ENCODE data around the gene RAB29.
"Not testable (repeated sequence)": the region's sequence is repeated elsewhere in the genome, so short reads cannot be mapped to it uniquely, and the experiment has no call there.

The RAB29 gene

GRCh38 chr1:205760606-205761005 lies 14.7 kb downstream of the RAB29 start:
- no peak for DNase-seq

- no peak for DNase-seq
Measured at GRCh38 chr1:205756552-205756951, 18.7 kb downstream of the RAB29 start.

DNA sequence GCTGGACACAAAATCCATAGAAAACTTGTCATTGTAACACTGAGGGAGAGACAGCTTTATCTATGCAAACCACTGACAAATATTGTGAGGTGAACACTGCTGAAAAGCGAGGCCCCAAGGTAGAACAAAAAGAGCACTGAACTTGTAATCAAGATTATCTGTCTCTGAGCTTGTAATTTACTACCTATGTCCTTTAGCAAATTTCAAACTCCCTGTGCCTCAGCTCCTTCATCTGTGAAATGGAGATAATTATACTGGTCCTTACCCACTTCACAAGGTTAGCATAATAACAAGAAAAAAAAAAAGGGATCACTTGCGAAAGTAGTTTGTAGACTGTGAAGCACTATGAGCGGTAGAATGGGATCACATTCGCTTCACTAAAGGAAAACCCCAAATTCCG lies 20.4 kb downstream of the RAB29 start:
- no peak for DNase-seq

GRCh38 chr1:205751036-205751651 lies 24.1 kb downstream of the RAB29 start:
- no peak for DNase-seq

GRCh38 chr1:205750138-205751035 lies 24.9 kb downstream of the RAB29 start, which contains the start of gene NUCKS1:
Gene NUCKS1 (minus strand): TSS chr1:205750182. CDS start chr1:205749973, 209 bp downstream.
- DNase-seq, result peak; percentile 100

DNA sequence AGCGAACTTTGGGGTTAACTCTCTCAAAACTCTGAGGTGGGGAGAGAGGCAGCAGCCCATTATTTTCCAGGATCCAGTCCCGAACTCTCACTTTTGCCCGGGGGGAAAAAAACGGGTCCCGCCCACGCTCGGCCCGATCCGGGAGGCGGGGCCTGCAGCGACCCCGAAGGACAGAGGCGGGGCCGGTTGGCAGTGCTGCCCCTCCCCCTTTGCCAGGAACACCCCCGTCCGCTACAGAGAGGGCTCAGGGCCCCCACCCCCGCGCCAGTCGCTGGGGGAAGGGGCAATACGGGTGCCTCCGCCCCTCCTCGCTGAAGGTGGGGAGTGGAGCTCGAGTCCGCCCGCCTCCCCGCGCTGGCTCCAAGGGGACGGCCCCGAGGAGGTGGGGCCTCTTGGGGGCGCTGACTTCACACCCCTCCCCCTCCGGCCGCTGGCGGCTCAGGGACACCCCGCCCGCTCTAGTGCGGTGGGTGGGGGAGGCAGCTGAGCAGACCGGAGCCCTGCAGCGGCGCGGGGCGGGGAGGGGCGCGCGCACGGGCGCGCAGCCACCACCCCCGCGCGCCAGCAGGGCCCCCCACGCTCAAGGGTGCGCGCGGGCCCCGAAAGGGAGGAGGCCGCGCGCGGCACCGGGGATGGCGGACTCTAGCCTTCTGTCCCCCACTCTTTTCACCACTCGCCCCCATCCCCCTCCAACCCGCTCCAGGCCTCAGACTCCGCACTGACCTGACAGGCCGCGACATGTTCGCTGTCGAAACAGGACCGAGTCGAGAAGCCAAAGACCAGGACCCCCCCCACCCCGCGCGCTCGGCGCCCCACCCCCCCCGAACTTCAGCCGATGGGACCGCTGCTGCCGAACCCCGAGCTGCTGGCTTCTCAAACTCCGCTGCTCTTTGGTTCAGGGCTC lies 25.8 kb downstream of the RAB29 start:
- peak; percentile 99 for DNase-seq

DNA sequence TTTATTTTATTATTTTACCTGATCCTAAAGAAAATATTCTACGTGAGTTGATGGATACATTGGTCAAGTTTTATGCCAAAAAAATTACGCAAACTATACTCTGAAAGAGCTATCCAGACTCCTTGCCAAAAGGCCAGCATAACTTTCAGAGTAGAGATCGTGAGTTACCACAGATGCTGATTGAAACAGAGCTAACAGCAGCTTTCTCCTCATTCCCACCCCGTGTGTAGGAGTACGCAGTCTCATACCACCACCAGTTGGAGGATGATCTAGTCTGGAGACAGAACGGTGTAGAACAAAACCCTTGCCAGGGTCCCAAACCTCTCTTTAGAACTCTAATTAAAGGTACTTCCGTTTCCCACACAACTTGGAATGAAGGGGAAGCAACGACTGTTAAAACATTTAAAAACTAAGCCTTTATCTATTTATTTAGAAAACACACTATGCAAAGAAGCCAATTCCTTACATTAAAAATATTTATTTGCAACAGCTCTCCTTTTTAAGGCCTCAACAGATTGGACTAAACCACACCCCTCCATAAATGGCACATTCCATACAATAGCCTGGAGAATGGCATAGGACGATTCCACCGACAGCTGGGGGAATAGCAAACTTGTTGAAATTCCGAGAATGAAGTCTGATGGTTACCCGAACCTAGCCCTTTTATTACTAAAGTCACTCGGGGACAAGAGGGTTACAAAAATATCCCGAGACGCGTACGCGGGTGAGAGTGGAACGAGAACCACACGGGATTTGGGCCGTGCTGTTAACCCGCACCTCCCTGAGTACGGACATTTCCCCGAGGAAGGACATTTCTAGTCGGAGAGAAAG lies 26.7 kb downstream of the RAB29 start:
- peak; percentile 94 for DNase-seq

DNA sequence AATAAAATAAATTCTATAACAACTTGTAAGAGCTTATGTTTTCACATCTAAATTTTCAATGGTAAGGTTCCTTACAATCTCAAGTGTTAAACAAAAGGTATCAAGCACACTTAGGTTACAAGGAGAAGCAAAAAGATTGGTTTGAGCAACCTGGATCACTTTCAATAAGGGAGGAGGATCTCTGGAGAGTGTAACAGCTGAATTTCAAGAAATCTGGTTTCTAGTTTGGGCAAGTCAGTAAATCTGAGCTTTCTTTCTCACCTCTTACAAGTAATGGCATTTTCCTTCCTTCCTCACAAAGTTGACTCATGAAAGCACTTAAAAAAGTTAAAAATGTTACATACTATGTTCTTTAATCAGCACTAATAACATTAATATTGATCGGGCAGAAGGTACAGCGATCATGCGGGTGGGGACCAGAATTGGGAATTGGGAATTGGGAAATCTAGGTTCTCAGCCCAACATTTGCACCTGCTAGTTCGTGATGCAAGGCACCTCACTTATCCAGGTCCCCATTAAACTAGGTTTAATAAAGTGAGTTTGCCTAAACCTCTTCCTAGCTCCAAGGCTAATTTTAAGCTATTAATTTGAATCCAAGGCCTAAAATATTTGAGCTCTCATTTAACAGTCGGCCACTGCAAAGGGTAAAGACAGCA lies 28.4 kb downstream of the RAB29 start:
- DNase-seq, result no peak

GRCh38 chr1:205744403-205744802 lies 30.9 kb downstream of the RAB29 start:
- no peak for DNase-seq

DNA sequence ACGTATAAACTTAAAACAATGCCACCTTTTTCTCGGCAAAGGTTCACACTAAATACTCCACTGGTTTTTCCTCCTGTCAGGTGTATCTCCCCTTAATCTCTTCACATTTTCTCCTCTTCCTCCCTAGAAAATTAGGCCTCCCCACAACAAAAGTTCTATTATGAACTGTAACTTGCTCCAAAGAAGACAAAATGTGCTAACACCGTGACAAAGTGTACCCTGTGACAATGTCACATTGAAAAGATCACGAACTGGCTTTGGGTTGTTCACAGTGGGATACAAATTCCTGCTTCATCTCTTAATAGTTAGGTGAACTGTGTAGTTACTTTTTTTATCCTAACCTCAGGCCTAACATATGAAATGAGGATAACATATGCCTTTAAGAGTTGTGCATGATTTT lies 31.3 kb downstream of the RAB29 start:
- DNase-seq, result no peak

DNA sequence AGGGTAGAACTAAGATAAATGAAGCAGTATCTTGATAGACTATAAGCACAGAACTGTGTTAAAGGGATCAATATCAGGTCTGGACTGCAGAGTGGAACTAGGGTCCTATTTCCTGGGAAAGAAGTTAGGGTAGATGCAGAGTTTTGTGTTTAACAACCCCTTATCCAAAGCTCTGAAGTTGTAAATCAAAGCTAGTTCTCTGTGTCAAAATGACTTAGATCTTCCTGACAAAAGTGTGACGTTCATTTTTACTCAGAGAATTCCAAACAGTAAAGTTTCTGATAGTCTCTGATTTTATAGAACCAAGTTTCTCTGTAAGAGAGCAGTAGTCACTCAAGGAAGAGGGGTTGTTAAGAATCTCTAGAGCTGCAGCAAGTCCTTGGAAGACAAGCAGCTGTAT lies 33.6 kb downstream of the RAB29 start:
- DNase-seq, result no peak

DNA sequence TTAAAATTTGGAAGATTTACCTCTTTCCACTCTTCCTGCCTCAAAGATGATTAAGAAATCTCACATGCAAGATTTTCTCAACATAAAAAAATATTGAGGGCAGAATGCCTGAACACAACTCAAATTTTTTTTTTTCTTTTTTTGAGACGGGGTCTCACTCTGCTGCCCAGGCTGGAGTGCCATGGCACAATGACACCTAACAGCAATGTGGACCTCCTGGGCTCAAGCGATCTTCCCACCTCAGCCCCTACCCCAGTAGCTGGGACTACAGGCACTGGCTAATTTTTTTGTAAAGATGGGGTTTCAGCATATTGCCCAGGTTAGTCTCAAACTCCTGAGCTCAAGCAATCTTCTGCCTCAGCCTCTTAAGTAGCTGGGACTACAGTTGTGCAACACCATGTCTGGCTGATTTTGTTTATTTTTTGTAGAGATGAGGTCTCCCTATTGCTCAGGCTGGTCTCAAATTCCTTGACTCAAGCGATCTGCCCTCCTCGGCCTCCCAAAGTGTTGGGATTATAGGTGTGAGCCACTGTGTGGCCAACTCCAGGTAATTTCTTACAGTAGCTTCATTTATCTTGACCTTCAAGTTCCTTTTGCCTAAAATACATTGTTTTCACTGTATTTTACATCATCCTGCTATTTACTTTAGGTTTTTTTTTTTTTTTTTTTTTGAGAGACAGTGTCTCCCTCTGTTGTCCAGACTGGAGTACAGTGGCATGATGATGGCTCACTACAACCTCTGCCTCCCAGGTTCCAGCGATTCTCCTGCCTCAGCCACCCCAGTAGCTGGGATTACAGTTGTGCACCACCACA lies 35.7 kb downstream of the RAB29 start:
- peak; percentile 27 for DNase-seq

- no peak for DNase-seq
Measured at GRCh38 chr1:205735218-205735617, 40.1 kb downstream of the RAB29 start.

- DNase-seq, result no peak
Measured at GRCh38 chr1:205733438-205734175, 41.7 kb downstream of the RAB29 start.

- no peak for DNase-seq
Measured at GRCh38 chr1:205729945-205730610, 45.2 kb downstream of the RAB29 start.

- DNase-seq, result no peak
Measured at GRCh38 chr1:205726619-205727125, 48.6 kb downstream of the RAB29 start.

DNA sequence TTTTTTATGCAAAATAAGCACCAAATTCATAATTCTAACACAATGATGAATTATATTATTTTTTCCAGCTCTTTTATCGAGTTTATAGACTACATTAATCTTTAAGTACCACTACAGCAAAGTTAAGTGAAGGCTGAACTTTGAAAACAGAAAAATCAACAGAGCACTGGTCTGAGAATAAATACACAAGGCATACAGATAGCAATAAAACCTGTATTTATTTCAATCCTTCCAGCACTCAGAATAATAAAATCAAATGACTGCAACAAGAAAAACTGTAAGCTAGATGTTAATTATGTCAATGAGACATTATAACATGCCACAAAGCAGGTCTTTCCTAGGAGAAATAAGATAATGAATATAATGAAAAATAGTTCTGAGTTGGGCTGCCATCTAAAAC lies 49.8 kb downstream of the RAB29 start:
- DNase-seq, result no peak

- not testable (repeated sequence) for DNase-seq
Measured at GRCh38 chr1:205720740-205721139, 54.5 kb downstream of the RAB29 start.

GRCh38 chr1:205719762-205720161 lies 55.5 kb downstream of the RAB29 start:
- no peak for DNase-seq
